GM23338 (cell line): Measurements from ENCODE around the gene NDUFAB1. TPM values are rescaled to one million over a fixed set of nuclear protein-coding genes. Genes with fewer than 3 reads are reported as not detected.

Experiments
- ATAC-seq: fragments of 200-7000 bp; cut with Tn5 transposase; 3 replicates; pipeline ENCODE4 v1.9.1; 2020
- DNase-seq: peaks from one replicate; pipeline ENCODE4 v3.0.0-alpha.2; 2015; ENCODE audit warnings: low spot score
- H2AFZ ChIP-seq: fragments of 200-600 bp; sonication (generic); 2 replicates; pipeline ENCODE4 v1.8.0; 2016; ENCODE audit warnings: antibody characterized with exemption, mild to moderate bottlenecking, moderate library complexity
- H3F3A ChIP-seq: fragments of 200-600 bp; sonication (generic); replicated peaks from 2 replicates; pipeline ENCODE4 v1.8.0; 2017; ENCODE audit warnings: antibody characterized with exemption, mixed run types, low read depth
- H3K27ac ChIP-seq: fragments of 200-600 bp; sonication (generic); 2 replicates; pipeline ENCODE4 v1.6.1; 2016; ENCODE audit warnings: low read depth
- H3K27me3 ChIP-seq: fragments of 200-600 bp; sonication (generic); 2 replicates; pipeline ENCODE4 v1.8.0; 2016; ENCODE audit warnings: mild to moderate bottlenecking, mixed run types, moderate library complexity; ENCODE audit not compliant: insufficient read depth
- H3K36me3 ChIP-seq: fragments of 200-600 bp; sonication (generic); 2 replicates; pipeline ENCODE4 v1.8.0; 2016; ENCODE audit warnings: mild to moderate bottlenecking; ENCODE audit not compliant: insufficient read depth
- H3K4me1 ChIP-seq: fragments of 200-600 bp; sonication (generic); 2 replicates; pipeline ENCODE4 v1.8.0; 2016; ENCODE audit warnings: mild to moderate bottlenecking, moderate library complexity; ENCODE audit not compliant: insufficient read depth
- H3K4me2 ChIP-seq: fragments of 200-600 bp; sonication (generic); 2 replicates; pipeline ENCODE4 v1.7.1; 2017; ENCODE audit warnings: mixed run types
- H3K4me3 ChIP-seq: fragments of 200-600 bp; sonication (generic); 2 replicates; pipeline ENCODE4 v1.6.1; 2016; ENCODE audit warnings: mixed run types
- H3K79me2 ChIP-seq: fragments of 200-600 bp; sonication (generic); replicated peaks from 2 replicates; pipeline ENCODE4 v1.8.0; 2017; ENCODE audit warnings: mild to moderate bottlenecking; ENCODE audit not compliant: insufficient read depth
- H3K9me2 ChIP-seq: fragments of 200-600 bp; sonication (generic); 2 replicates; pipeline ENCODE4 v1.8.0; 2017; ENCODE audit not compliant: insufficient read depth
- H4K20me1 ChIP-seq: fragments of 200-600 bp; sonication (generic); replicated peaks from 2 replicates; pipeline ENCODE4 v1.8.0; 2017; ENCODE audit warnings: mild to moderate bottlenecking; ENCODE audit not compliant: insufficient read depth
- H3K27ac Mint-ChIP-seq: 2 replicates; pipeline ENCODE4 v1.8.0; 2020; ENCODE audit warnings: inconsistent platforms, mild to moderate bottlenecking, moderate library complexity, mixed read lengths
- H3K27me3 Mint-ChIP-seq: 3 replicates; pipeline ENCODE4 v1.8.0; 2022; ENCODE audit warnings: low read depth, mild to moderate bottlenecking, moderate library complexity, mixed read lengths, inconsistent platforms; ENCODE audit not compliant: insufficient read depth, poor library complexity
- H3K36me3 Mint-ChIP-seq: 3 replicates; pipeline ENCODE4 v1.8.0; 2021; ENCODE audit warnings: low read depth, mild to moderate bottlenecking, inconsistent platforms, moderate library complexity, mixed read lengths
- H3K4me1 Mint-ChIP-seq: 3 replicates; pipeline ENCODE4 v1.8.0; 2020; ENCODE audit warnings: mild to moderate bottlenecking, inconsistent platforms, mixed read lengths
- H3K4me3 Mint-ChIP-seq: 3 replicates; pipeline ENCODE4 v1.8.0; 2021; ENCODE audit warnings: moderate library complexity, mild to moderate bottlenecking, inconsistent platforms, mixed read lengths
- H3K9me3 Mint-ChIP-seq: 3 replicates; pipeline ENCODE4 v1.8.0; 2020; ENCODE audit warnings: moderate library complexity, mild to moderate bottlenecking, inconsistent platforms, mixed read lengths
- EZH2phosphoT487 ChIP-seq: fragments of 200-600 bp; sonication (generic); IDR thresholded peaks from one replicate; pipeline ENCODE4 v1.8.1; 2018; ENCODE audit warnings: antibody characterized with exemption; ENCODE audit not compliant: unreplicated experiment
- NANOG ChIP-seq: IDR thresholded peaks from 2 replicates; pipeline ENCODE4 v1.6.1; 2016; ENCODE audit warnings: antibody characterized with exemption, borderline replicate concordance
- POLR2AphosphoS5 ChIP-seq: IDR thresholded peaks from 2 replicates; pipeline ENCODE4 v1.6.1; 2016; ENCODE audit warnings: antibody characterized with exemption, low read depth
- STAT1 ChIP-seq: IDR thresholded peaks from one replicate; pipeline ENCODE4 v1.6.1; 2016; ENCODE audit warnings: antibody characterized with exemption; ENCODE audit not compliant: unreplicated experiment
- ZNF331 ChIP-seq: fragments of 250-450 bp; sonication (Bioruptor Pico); IDR thresholded peaks from 2 replicates; pipeline ENCODE4 v1.5.0; 2020; ENCODE audit warnings: low read depth, mild to moderate bottlenecking, moderate library complexity
- polyA plus RNA-seq: library from polyadenylated mRNA; unstranded; fragments of >200 nt; fragmentation: Nextera tagmentation; extraction: Ambion mirVana; gene quantifications from 2 replicates; pipeline ENCODE4 v1.2.1, GENCODE V29; 2016
- total RNA-seq: library from RNA; depleted of rRNA; stranded (reverse); fragments of >200 nt; shearing (Covaris generic); gene quantifications from 2 replicates; pipeline ENCODE4 v1.2.3, GENCODE V29; 2014
- TF ChIP-seq, protein P1 (sequence below), 2 experiments: fragments of 200-600 bp in 1 of 2; sonication (generic) in 1 of 2; conservative IDR thresholded peaks; 2 replicates each; pipeline versions ENCODE4 v1.5.1 to v1.6.1; 2016 to 2017; ENCODE audit warnings: antibody characterized with exemption in 2 of 2, low read depth in 2 of 2, mild to moderate bottlenecking in 2 of 2, moderate library complexity in 1 of 2
- TF ChIP-seq, protein P2 (sequence below): IDR thresholded peaks from 2 replicates; pipeline ENCODE4 v1.6.1; 2016; ENCODE audit warnings: antibody characterized with exemption
- TF ChIP-seq, protein P3 (sequence below): IDR thresholded peaks from one replicate; pipeline ENCODE4 v1.6.1; 2018; ENCODE audit warnings: antibody characterized with exemption; ENCODE audit not compliant: unreplicated experiment
- TF ChIP-seq, protein P4 (sequence below): fragments of 250-450 bp; sonication (Bioruptor Pico); IDR thresholded peaks from 2 replicates; pipeline ENCODE4 v1.5.0; 2020; ENCODE audit warnings: mild to moderate bottlenecking, moderate library complexity

Gene NDUFAB1
- total and polyA plus RNA-seq, 2 experiments from 2014 or later: 136 to 477 TPM

DNA sequence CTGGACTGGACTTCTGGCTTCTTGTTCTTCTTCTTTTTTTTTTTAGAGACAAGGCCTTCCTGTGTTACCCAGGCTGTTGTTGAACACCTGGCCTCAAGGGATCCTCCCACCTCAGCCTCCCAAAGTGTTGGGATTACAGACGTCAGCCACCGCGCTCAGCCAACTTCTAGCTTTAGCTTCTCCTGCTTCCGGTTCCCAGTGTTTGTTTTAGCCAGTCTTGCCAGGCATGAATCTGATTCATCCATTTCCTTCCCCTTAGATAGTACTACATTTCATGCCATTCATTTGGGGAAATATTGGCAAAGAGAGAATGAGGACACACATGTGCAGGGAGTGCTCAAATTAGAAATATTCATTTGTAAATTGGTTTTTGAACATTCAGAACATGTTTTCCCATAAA lies 12.1 kb upstream of the NDUFAB1 start:
- Histone ChIP-seq H3K4me2 (no peak overlapping the region), H3K9me2 (no peaks in the 10 kb centered on the region), H3K36me3 (peaks cover 45% of the 10 kb centered on the region; the same call in 1 of the 2 replicates), H3K79me2 (no peaks in the 10 kb centered on the region), H2AFZ (no peak overlapping the region), H3K4me3 (no peak overlapping the region), H4K20me1 (peaks cover 2% of the 10 kb centered on the region; the same call in 1 of the 2 replicates), H3F3A (no peaks in the 10 kb centered on the region), H3K27me3 (no peaks in the 10 kb centered on the region), H3K4me1 (no peaks in the 10 kb centered on the region), H3K27ac (no peak overlapping the region)
- ATAC-seq: no peak
- Mint-ChIP-seq H3K27ac (no peak overlapping the region), H3K27me3 (no peaks in the 10 kb centered on the region), H3K4me3 (no peak overlapping the region), H3K9me3 (no peaks in the 10 kb centered on the region), H3K36me3 (peaks cover 42% of the 10 kb centered on the region), H3K4me1 (no peaks in the 10 kb centered on the region)
- DNase-seq: no peak
- TF ChIP-seq, protein P1, sequence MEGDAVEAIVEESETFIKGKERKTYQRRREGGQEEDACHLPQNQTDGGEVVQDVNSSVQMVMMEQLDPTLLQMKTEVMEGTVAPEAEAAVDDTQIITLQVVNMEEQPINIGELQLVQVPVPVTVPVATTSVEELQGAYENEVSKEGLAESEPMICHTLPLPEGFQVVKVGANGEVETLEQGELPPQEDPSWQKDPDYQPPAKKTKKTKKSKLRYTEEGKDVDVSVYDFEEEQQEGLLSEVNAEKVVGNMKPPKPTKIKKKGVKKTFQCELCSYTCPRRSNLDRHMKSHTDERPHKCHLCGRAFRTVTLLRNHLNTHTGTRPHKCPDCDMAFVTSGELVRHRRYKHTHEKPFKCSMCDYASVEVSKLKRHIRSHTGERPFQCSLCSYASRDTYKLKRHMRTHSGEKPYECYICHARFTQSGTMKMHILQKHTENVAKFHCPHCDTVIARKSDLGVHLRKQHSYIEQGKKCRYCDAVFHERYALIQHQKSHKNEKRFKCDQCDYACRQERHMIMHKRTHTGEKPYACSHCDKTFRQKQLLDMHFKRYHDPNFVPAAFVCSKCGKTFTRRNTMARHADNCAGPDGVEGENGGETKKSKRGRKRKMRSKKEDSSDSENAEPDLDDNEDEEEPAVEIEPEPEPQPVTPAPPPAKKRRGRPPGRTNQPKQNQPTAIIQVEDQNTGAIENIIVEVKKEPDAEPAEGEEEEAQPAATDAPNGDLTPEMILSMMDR (conservative IDR thresholded peaks at IDR 0.05; ENCODE audit: low read depth in 2 of 2): no peak
- TF ChIP-seq ZNF331 (CRISPR knock-in tag) (no peak), EZH2phosphoT487 (no peak)
- TF ChIP-seq, protein P2, sequence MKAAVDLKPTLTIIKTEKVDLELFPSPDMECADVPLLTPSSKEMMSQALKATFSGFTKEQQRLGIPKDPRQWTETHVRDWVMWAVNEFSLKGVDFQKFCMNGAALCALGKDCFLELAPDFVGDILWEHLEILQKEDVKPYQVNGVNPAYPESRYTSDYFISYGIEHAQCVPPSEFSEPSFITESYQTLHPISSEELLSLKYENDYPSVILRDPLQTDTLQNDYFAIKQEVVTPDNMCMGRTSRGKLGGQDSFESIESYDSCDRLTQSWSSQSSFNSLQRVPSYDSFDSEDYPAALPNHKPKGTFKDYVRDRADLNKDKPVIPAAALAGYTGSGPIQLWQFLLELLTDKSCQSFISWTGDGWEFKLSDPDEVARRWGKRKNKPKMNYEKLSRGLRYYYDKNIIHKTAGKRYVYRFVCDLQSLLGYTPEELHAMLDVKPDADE: no peak

DNA sequence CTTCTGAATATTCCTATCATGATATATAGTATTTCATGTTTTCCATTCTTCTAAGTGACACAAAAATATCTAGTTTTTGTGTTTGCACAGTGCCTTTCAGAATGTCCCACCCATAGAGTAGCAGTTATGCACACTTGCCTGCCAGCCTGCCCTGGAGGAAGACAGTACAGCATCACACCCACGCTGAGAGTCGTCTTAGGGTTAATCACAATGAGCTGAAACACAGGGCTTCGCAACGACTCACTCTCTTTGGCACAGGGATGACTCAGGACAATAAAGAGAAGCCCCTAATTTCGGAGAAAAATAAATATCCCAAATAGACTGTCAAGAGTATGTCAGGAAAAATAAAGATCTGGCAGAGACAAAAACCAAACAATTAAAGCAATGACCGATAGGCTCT lies 11.6 kb upstream of the NDUFAB1 start:
- no peak overlapping the region for H2AFZ ChIP-seq
- DNase-seq: no peak
- no peaks in the 10 kb centered on the region for H3K4me1 ChIP-seq
- no peaks in the 10 kb centered on the region; the same call in 1 of the 2 replicates for H4K20me1 ChIP-seq
- Mint-ChIP-seq H3K4me1 (no peaks in the 10 kb centered on the region), H3K9me3 (no peaks in the 10 kb centered on the region), H3K36me3 (peaks cover 41% of the 10 kb centered on the region), H3K27ac (no peak overlapping the region), H3K27me3 (no peaks in the 10 kb centered on the region), H3K4me3 (no peak overlapping the region)
- no peak overlapping the region for H3K27ac ChIP-seq
- no peaks in the 10 kb centered on the region for H3F3A ChIP-seq
- no peak for ATAC-seq
- no peak overlapping the region for H3K4me2 ChIP-seq
- no peak for TF ChIP-seq STAT1
- no peak for TF ChIP-seq POLR2AphosphoS5
- TF ChIP-seq, protein P3, sequence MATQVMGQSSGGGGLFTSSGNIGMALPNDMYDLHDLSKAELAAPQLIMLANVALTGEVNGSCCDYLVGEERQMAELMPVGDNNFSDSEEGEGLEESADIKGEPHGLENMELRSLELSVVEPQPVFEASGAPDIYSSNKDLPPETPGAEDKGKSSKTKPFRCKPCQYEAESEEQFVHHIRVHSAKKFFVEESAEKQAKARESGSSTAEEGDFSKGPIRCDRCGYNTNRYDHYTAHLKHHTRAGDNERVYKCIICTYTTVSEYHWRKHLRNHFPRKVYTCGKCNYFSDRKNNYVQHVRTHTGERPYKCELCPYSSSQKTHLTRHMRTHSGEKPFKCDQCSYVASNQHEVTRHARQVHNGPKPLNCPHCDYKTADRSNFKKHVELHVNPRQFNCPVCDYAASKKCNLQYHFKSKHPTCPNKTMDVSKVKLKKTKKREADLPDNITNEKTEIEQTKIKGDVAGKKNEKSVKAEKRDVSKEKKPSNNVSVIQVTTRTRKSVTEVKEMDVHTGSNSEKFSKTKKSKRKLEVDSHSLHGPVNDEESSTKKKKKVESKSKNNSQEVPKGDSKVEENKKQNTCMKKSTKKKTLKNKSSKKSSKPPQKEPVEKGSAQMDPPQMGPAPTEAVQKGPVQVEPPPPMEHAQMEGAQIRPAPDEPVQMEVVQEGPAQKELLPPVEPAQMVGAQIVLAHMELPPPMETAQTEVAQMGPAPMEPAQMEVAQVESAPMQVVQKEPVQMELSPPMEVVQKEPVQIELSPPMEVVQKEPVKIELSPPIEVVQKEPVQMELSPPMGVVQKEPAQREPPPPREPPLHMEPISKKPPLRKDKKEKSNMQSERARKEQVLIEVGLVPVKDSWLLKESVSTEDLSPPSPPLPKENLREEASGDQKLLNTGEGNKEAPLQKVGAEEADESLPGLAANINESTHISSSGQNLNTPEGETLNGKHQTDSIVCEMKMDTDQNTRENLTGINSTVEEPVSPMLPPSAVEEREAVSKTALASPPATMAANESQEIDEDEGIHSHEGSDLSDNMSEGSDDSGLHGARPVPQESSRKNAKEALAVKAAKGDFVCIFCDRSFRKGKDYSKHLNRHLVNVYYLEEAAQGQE: no peak
- TF ChIP-seq ZNF331 (CRISPR knock-in tag): no peak
- no peak for TF ChIP-seq EZH2phosphoT487
- no peak for TF ChIP-seq NANOG
- TF ChIP-seq, protein P4, sequence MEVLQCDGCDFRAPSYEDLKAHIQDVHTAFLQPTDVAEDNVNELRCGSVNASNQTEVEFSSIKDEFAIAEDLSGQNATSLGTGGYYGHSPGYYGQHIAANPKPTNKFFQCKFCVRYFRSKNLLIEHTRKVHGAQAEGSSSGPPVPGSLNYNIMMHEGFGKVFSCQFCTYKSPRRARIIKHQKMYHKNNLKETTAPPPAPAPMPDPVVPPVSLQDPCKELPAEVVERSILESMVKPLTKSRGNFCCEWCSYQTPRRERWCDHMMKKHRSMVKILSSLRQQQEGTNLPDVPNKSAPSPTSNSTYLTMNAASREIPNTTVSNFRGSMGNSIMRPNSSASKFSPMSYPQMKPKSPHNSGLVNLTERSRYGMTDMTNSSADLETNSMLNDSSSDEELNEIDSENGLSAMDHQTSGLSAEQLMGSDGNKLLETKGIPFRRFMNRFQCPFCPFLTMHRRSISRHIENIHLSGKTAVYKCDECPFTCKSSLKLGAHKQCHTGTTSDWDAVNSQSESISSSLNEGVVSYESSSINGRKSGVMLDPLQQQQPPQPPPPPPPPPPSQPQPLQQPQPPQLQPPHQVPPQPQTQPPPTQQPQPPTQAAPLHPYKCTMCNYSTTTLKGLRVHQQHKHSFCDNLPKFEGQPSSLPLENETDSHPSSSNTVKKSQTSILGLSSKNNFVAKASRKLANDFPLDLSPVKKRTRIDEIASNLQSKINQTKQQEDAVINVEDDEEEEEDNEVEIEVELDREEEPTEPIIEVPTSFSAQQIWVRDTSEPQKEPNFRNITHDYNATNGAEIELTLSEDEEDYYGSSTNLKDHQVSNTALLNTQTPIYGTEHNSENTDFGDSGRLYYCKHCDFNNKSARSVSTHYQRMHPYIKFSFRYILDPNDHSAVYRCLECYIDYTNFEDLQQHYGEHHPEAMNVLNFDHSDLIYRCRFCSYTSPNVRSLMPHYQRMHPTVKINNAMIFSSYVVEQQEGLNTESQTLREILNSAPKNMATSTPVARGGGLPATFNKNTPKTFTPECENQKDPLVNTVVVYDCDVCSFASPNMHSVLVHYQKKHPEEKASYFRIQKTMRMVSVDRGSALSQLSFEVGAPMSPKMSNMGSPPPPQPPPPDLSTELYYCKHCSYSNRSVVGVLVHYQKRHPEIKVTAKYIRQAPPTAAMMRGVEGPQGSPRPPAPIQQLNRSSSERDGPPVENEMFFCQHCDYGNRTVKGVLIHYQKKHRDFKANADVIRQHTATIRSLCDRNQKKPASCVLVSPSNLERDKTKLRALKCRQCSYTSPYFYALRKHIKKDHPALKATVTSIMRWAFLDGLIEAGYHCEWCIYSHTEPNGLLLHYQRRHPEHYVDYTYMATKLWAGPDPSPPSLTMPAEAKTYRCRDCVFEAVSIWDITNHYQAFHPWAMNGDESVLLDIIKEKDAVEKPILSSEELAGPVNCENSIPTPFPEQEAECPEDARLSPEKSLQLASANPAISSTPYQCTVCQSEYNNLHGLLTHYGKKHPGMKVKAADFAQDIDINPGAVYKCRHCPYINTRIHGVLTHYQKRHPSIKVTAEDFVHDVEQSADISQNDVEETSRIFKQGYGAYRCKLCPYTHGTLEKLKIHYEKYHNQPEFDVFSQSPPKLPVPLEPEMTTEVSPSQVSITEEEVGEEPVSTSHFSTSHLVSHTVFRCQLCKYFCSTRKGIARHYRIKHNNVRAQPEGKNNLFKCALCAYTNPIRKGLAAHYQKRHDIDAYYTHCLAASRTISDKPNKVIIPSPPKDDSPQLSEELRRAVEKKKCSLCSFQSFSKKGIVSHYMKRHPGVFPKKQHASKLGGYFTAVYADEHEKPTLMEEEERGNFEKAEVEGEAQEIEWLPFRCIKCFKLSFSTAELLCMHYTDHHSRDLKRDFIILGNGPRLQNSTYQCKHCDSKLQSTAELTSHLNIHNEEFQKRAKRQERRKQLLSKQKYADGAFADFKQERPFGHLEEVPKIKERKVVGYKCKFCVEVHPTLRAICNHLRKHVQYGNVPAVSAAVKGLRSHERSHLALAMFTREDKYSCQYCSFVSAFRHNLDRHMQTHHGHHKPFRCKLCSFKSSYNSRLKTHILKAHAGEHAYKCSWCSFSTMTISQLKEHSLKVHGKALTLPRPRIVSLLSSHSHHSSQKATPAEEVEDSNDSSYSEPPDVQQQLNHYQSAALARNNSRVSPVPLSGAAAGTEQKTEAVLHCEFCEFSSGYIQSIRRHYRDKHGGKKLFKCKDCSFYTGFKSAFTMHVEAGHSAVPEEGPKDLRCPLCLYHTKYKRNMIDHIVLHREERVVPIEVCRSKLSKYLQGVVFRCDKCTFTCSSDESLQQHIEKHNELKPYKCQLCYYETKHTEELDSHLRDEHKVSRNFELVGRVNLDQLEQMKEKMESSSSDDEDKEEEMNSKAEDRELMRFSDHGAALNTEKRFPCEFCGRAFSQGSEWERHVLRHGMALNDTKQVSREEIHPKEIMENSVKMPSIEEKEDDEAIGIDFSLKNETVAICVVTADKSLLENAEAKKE (CRISPR knock-in tag): no peak
- no peaks in the 10 kb centered on the region for H3K9me2 ChIP-seq
- peaks cover 46% of the 10 kb centered on the region; the same call in 1 of the 2 replicates for H3K36me3 ChIP-seq
- no peaks in the 10 kb centered on the region for H3K79me2 ChIP-seq
- H3K4me3 ChIP-seq: no peak overlapping the region
- H3K27me3 ChIP-seq: no peaks in the 10 kb centered on the region
